SIG-M5 (cell line): ENCODE measurements around the gene GTF3C4.

ENCODE experiments used
- DNase-seq: peaks from one replicate; lab custom pipeline; 2025; lab: John Stamatoyannopoulos, UW

The GTF3C4 gene

DNA sequence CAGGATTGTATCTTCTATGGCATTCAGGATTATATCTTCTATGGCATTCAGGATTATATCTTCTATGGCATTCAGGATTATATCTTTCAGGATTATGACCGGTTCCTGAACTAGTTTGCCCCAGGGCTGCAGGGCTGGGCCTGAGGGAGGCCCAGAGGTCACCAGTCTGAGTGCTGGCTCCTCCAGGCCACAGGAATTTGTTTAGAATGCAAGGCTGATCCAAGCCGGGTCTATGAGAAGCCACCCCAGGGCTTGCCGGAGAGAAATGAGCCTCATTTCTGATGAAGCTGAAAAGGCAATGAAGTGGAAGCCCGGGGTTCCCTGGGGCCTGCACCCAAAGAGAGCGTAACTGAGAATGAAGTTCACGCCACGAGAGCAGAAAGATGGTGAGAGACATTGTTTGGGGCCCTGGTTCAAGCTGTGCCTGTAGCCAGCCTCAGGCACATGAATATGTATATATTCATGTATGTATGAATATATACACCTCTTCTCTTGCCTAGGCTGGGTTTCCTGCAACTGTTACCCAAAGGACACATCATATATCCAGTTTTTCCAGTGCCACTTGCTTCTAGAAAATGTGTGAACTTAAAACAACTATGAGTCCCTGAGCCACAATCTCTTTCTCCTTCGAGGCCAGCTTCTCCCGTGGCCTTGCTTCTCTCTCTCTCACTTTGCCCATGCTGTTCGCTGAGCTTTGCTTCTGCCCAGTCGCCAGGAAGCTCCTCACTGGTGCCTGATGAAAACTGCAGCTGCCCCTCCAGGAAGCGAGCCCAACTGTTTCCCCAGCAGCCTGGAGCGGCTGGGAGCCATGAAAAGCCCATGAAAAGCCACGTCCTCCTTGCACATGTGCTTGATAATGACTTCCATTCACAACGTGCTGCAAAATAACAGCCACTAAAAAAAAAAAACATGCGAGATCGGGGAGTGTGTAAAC, 62.3 kb downstream of the GTF3C4 start:
- no peak for DNase-seq

DNA sequence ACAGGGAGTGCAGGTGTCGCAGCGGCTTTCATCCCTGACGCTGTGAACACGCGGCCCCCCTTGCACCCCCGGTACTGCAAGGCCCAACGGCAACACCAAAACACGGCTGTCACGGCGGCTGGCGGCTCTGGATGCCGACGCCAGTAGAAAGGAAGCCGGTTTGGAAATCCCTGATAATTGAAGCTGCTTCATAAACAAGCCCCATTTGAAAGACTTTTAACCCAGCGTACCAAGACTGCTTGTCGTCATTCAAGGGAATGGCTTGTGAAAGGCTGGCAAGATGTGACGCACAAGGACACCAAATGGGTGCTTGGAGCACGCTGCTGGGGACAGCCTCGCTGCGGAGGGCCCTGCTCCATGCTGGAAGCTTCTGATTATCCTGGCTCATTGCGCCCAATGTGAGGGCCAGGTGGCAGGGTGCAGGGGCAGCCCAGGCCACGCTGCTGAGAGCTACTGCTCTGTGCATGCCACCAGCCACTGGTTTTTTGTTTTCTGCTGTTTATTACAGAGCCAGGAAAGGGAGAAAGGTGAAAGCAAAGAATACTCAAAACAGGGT, 63.1 kb downstream of the GTF3C4 start:
- DNase-seq: no peak

DNA sequence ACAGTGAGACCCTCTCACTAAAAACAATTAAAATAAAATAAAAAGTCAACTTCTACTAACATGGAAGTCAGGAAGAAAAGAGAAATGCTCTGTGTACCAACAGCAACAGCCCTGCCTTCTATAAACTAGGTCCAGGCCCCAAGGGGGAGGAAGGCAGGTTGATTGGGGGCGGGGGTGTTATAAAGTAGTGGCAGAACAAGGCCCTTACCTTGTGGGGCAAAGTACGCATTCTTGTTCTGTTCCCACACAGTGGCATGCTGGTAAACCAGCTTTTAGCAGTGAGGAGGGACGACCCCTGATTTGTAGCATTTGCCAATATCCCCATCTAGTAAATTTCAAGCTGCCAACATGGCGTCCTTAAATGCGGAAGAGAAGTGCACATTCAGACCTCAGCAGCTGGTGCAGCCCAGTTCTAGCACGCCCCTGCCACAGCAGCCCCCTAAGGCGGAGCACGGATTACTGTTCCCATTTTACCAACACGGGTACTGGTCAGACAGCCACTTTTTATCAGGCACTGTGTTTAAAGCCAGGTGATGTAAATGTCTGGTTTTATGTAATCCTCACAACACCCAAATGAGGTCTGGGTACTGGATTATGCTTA, 69.5 kb downstream of the GTF3C4 start:
- no peak for DNase-seq

DNA sequence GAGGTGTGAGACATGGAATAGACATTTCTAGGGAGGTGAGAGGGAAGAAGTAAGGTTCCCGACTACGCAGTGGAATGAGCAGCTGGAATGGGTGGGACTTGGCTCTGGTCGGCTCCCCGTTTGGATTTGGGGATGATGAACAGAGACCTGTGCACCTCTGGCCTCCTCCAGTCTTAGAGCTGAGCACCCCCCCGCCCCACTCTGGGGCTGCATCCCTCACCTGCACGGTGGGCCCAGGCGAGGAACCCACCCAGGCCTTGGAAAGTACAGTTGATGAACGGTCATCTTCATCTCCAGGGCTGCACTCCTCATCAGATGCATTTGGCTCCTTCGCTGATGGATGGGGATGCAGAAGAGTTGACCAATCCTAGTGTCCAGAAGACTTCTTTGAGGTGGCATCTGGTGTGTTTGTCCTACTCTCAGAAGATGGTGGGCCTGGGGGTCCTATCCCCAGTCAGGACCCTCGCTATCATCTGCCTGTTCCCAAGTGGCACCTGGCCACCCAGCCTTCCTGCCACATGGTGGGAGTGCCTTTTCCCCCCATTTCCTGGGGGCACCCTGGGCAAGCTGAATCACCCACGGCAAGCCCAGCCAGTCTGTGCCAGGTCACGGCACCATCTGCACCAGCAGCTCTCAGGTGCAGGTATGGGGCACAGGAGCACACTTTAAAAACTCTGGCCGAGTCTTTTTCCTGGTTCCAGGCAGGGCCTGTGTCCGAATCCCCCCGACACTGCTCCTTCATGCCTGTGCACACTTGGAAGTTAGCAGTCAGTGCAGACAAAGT, 70.5 kb downstream of the GTF3C4 start:
- DNase-seq: no peak

DNA sequence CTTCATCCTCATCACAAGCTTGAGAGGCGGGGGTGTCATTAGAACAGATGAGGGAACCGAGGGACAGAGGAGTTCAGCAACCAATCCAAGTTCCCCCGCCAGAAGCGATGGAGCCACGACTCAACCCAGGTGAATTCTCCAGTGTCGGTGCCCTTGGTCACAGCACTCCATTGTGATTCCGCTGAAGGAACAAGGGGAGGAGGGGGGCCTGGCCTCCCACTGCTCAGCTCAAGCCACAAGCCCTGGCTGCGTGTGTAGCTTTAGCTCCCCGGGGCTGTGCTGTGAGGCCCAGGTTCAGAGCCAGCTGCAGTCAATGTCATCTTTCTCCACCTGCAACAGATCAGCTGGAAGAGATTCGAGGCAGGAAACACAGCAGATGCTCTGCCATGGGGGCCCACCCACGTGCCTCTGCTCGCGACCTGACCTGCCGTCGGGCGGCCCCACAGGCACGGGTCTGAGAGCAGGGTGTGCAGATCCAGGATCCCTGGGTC, 72.6 kb downstream of the GTF3C4 start:
- no peak for DNase-seq

DNA sequence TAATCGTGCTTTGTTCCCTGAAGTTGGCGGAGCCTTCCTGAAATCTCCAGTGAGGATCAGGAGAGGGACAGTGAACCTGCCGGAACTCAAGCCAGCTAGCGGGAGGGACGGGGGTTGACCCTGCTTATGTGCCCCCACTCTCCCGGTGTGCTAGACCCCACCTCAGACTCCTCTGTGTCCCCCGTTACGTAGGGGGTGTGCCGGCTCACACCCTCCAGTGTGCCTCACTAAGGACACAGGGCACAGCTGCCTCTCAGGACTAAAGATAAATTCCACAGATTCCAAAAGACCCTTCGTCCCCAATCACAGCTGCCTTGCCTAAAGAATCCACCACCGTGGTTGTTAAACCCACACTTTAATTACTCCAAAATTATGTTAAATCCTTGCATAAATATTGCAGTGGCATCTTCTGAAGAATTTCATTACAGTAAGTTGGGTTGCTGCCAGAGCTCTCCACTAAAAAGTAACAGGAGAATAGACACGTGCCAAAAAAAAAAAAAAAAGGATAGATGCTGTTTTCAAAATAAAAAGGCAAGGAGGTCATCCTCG, 73.7 kb downstream of the GTF3C4 start:
- no peak for DNase-seq
